Activated naive CD4-positive, alpha-beta T cell treated with anti-CD3 and anti-CD28 coated beads, Interleukin-2, amount 50 U/mL, for 16 hours (primary cell): ENCODE results near the gene MGST2.

Source experiments
- DNase-seq: peaks from one replicate; pipeline ENCODE4 v3.0.0-alpha.2; 2020

Gene MGST2

GRCh38 chr4:139745111-139745639, 79.6 kb downstream of the MGST2 start:
- no peak for DNase-seq

- no peak for DNase-seq
Measured at GRCh38 chr4:139746431-139747171, 81.0 kb downstream of the MGST2 start.

- no peak for DNase-seq
Measured at GRCh38 chr4:139749338-139749737, 83.7 kb downstream of the MGST2 start.

GRCh38 chr4:139749835-139750498, 84.3 kb downstream of the MGST2 start:
- DNase-seq: no peak

- DNase-seq: no peak
Measured at GRCh38 chr4:139753686-139754085, 88.1 kb downstream of the MGST2 start.
